Liver (tissue), 9 donors: ENCODE results near the gene CNTN5. TPM values are rescaled to one million over a fixed set of nuclear protein-coding genes. Genes with fewer than 3 reads are reported as not detected.

Experiments used
- DNase-seq: peaks from one replicate; pipeline ENCODE4 v3.0.0-alpha.2; 2017; ENCODE audit warnings: low spot score
- H3K27ac ChIP-seq, 2 donors: one replicate each; pipeline ENCODE4 v1.7.0; 2013; ENCODE audit warnings: inconsistent platforms in 2 of 2, low read length in 2 of 2, control low read depth in 1 of 2, low read depth in 1 of 2, mild to moderate bottlenecking in 1 of 2
- H3K27me3 ChIP-seq, 4 donors: one replicate each; pipeline versions ENCODE4 v1.6.1 to v1.7.0; 2013; ENCODE audit warnings: low read length in 3 of 4, inconsistent platforms in 1 of 4, mild to moderate bottlenecking in 1 of 4, moderate library complexity in 1 of 4; ENCODE audit not compliant: control insufficient read depth in 4 of 4, insufficient read depth in 4 of 4
- H3K36me3 ChIP-seq, 4 donors: one replicate each; pipeline versions ENCODE4 v1.6.1 to v1.7.0; 2013; ENCODE audit warnings: low read length in 3 of 4, mild to moderate bottlenecking in 3 of 4, low read depth in 1 of 4, moderate library complexity in 1 of 4; ENCODE audit not compliant: control insufficient read depth in 4 of 4, insufficient read depth in 3 of 4
- H3K4me1 ChIP-seq, 4 donors: one replicate each; pipeline versions ENCODE4 v1.6.1 to v1.7.0; 2013; ENCODE audit warnings: low read length in 3 of 4, mild to moderate bottlenecking in 3 of 4, moderate library complexity in 1 of 4; ENCODE audit not compliant: control insufficient read depth in 4 of 4, insufficient read depth in 4 of 4
- H3K4me3 ChIP-seq, 3 donors: one replicate each; pipeline versions ENCODE4 v1.6.1 to v1.7.0; 2013; ENCODE audit warnings: low read length in 3 of 3, control low read depth in 1 of 3, low read depth in 1 of 3, mild to moderate bottlenecking in 1 of 3
- H3K9ac ChIP-seq, 2 donors: one replicate each; pipeline ENCODE4 v1.7.0; 2013; ENCODE audit warnings: low read length in 2 of 2, mild to moderate bottlenecking in 2 of 2, moderate library complexity in 2 of 2, control low read depth in 1 of 2, low read depth in 1 of 2
- H3K9me3 ChIP-seq, 4 donors: one replicate each; pipeline versions ENCODE4 v1.6.1 to v1.7.0; 2013; ENCODE audit warnings: low read length in 3 of 4; ENCODE audit not compliant: control insufficient read depth in 4 of 4
- EGR1 ChIP-seq, 2 donors: IDR thresholded peaks; 2 replicates each; pipeline ENCODE4 v1.6.1; 2016 to 2018; ENCODE audit warnings: antibody characterized with exemption in 2 of 2, low read depth in 2 of 2
- FOXA1 ChIP-seq: IDR thresholded peaks from 2 replicates; pipeline ENCODE4 v1.6.1; 2016; ENCODE audit warnings: antibody characterized with exemption
- FOXA2 ChIP-seq: IDR thresholded peaks from 2 replicates; pipeline ENCODE4 v1.6.1; 2016; ENCODE audit warnings: antibody characterized with exemption
- GABPA ChIP-seq, 2 donors: IDR thresholded peaks in 1 of 2; conservative IDR thresholded peaks in 1 of 2; 2 replicates each; pipeline ENCODE4 v1.6.1; 2016; ENCODE audit warnings: antibody characterized with exemption in 2 of 2, mild to moderate bottlenecking in 1 of 2, moderate library complexity in 1 of 2
- HNF4A ChIP-seq, 2 donors: conservative IDR thresholded peaks; 2 replicates each; pipeline ENCODE4 v1.6.1; 2016; ENCODE audit warnings: antibody characterized with exemption in 2 of 2, mild to moderate bottlenecking in 2 of 2
- HNF4G ChIP-seq: IDR thresholded peaks from 2 replicates; pipeline ENCODE4 v1.6.1; 2016; ENCODE audit warnings: antibody characterized with exemption
- JUND ChIP-seq, 2 donors: IDR thresholded peaks; 2 replicates each; pipeline ENCODE4 v1.6.1; 2016; ENCODE audit warnings: antibody characterized with exemption in 2 of 2
- NR2F2 ChIP-seq: IDR thresholded peaks from 2 replicates; pipeline ENCODE4 v1.6.1; 2016; ENCODE audit warnings: antibody characterized with exemption
- RAD21 ChIP-seq, 2 donors: IDR thresholded peaks; 2 replicates each; pipeline ENCODE4 v1.6.1; 2016; ENCODE audit warnings: antibody characterized with exemption in 2 of 2, mild to moderate bottlenecking in 2 of 2
- RXRA ChIP-seq, 2 donors: IDR thresholded peaks; 2 replicates each; pipeline ENCODE4 v1.6.1; 2017 to 2018; ENCODE audit warnings: antibody characterized with exemption in 2 of 2, mild to moderate bottlenecking in 1 of 2
- SP1 ChIP-seq: IDR thresholded peaks from 2 replicates; pipeline ENCODE4 v1.6.1; 2018; ENCODE audit warnings: antibody characterized with exemption, mild to moderate bottlenecking
- TAF1 ChIP-seq: conservative IDR thresholded peaks from 2 replicates; pipeline ENCODE4 v1.6.1; 2016; ENCODE audit warnings: antibody characterized with exemption, mild to moderate bottlenecking
- YY1 ChIP-seq: IDR thresholded peaks from 2 replicates; pipeline ENCODE4 v1.6.1; 2016; ENCODE audit warnings: antibody characterized with exemption, mild to moderate bottlenecking
- WGBS: extraction: QIAGEN DNeasy Blood & Tissue Kit; methylation state at CpG from one replicate; pipeline ENCODE4 v1.1.7; 2013; 5-methylcytosine and 5-hydroxymethylcytosine counted together
- polyA plus RNA-seq, 2 donors: library from polyadenylated mRNA; stranded (reverse) in 1 of 2; unstranded in 1 of 2; fragments of 200-250 nt in 1 of 2; fragments of >200 nt in 1 of 2; fragmentation: Nextera tagmentation in 1 of 2; extraction: Ambion mirVana in 1 of 2; gene quantifications; one replicate each; pipeline versions ENCODE4 v1.2.1 to v1.2.3, GENCODE V29; 2013 to 2015
- total RNA-seq, 2 donors: library from RNA; depleted of rRNA; stranded (reverse); fragments of >200 nt; gene quantifications; one replicate each; pipeline ENCODE4 v1.2.3, GENCODE V29; 2014
- TF ChIP-seq, protein P1 (sequence below): IDR thresholded peaks from 2 replicates; pipeline ENCODE4 v1.6.1; 2016; ENCODE audit warnings: antibody characterized with exemption
- TF ChIP-seq, protein P2 (sequence below): IDR thresholded peaks from 2 replicates; pipeline ENCODE4 v1.6.1; 2016; ENCODE audit warnings: antibody characterized with exemption, mild to moderate bottlenecking
- TF ChIP-seq, protein P3 (sequence below): IDR thresholded peaks from 2 replicates; pipeline ENCODE4 v1.6.1; 2016; ENCODE audit warnings: antibody characterized with exemption
- TF ChIP-seq, protein P4 (sequence below): IDR thresholded peaks from 2 replicates; pipeline ENCODE4 v1.6.1; 2016; ENCODE audit warnings: antibody characterized with exemption
- TF ChIP-seq, protein P5 (sequence below): fragments of 150-350 bp; IDR thresholded peaks from 2 replicates; pipeline ENCODE4 v1.5.1; 2017; ENCODE audit warnings: improper control_type of control experiment, low read depth, low read length; ENCODE audit not compliant: missing input control
- donor health status: healthy.
- donor health status: healthy.
- donor health status: healthy.
- donor health status: healthy.
- donor health status: healthy.

Gene CNTN5
- total and polyA plus RNA-seq, 4 donors, result 0.01 to 0.08 (median 0.04) TPM

DNA sequence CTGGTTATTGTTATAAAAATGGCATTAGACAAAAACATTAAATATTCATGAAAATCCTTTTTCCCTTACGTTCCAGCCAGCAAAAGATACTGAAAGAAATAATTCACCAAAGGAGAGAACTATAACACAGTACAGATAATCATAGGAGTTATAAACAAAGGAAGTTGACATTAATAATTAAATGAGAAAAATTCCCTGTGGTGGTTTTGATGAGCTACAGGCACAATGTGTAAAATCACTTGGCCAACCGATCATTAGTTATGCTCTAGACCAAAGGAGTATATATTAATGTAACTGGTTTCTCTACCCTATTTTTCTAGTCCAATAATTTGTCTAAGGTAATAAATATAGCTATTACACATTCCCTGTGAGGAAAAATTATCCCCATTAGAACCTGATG lies 534.7 kb downstream of the CNTN5 start:
- DNase-seq, result no peak
- Histone ChIP-seq H3K9me3 (no peaks in the 10 kb centered on the region), H3K36me3 (no peaks in the 10 kb centered on the region), H3K4me1 (no peaks in the 10 kb centered on the region), H3K4me3 (no peak overlapping the region), H3K9ac (no peak overlapping the region), H3K27ac (no peak overlapping the region), H3K27me3 (no peaks in the 10 kb centered on the region)
- TF ChIP-seq HNF4A (conservative IDR thresholded peaks at IDR 0.05) (no peak), FOXA2 (no peak), JUND (IDR thresholded peaks at IDR 0.05) (no peak), FOXA1 (no peak), EGR1 (IDR thresholded peaks at IDR 0.05; ENCODE audit: low read depth in 2 of 2) (no peak), GABPA (IDR thresholded peaks at IDR 0.05 in 1 of 2, conservative IDR thresholded peaks at IDR 0.05 in 1 of 2) (no peak), HNF4G (no peak), SP1 (no peak), RXRA (IDR thresholded peaks at IDR 0.05) (no peak), YY1 (no peak), RAD21 (IDR thresholded peaks at IDR 0.05) (no peak), NR2F2 (no peak), TAF1 (no peak)
- TF ChIP-seq, protein P1, sequence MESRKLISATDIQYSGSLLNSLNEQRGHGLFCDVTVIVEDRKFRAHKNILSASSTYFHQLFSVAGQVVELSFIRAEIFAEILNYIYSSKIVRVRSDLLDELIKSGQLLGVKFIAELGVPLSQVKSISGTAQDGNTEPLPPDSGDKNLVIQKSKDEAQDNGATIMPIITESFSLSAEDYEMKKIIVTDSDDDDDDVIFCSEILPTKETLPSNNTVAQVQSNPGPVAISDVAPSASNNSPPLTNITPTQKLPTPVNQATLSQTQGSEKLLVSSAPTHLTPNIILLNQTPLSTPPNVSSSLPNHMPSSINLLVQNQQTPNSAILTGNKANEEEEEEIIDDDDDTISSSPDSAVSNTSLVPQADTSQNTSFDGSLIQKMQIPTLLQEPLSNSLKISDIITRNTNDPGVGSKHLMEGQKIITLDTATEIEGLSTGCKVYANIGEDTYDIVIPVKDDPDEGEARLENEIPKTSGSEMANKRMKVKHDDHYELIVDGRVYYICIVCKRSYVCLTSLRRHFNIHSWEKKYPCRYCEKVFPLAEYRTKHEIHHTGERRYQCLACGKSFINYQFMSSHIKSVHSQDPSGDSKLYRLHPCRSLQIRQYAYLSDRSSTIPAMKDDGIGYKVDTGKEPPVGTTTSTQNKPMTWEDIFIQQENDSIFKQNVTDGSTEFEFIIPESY, result no peak
- TF ChIP-seq, protein P2, sequence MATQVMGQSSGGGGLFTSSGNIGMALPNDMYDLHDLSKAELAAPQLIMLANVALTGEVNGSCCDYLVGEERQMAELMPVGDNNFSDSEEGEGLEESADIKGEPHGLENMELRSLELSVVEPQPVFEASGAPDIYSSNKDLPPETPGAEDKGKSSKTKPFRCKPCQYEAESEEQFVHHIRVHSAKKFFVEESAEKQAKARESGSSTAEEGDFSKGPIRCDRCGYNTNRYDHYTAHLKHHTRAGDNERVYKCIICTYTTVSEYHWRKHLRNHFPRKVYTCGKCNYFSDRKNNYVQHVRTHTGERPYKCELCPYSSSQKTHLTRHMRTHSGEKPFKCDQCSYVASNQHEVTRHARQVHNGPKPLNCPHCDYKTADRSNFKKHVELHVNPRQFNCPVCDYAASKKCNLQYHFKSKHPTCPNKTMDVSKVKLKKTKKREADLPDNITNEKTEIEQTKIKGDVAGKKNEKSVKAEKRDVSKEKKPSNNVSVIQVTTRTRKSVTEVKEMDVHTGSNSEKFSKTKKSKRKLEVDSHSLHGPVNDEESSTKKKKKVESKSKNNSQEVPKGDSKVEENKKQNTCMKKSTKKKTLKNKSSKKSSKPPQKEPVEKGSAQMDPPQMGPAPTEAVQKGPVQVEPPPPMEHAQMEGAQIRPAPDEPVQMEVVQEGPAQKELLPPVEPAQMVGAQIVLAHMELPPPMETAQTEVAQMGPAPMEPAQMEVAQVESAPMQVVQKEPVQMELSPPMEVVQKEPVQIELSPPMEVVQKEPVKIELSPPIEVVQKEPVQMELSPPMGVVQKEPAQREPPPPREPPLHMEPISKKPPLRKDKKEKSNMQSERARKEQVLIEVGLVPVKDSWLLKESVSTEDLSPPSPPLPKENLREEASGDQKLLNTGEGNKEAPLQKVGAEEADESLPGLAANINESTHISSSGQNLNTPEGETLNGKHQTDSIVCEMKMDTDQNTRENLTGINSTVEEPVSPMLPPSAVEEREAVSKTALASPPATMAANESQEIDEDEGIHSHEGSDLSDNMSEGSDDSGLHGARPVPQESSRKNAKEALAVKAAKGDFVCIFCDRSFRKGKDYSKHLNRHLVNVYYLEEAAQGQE, result no peak
- TF ChIP-seq, protein P3, sequence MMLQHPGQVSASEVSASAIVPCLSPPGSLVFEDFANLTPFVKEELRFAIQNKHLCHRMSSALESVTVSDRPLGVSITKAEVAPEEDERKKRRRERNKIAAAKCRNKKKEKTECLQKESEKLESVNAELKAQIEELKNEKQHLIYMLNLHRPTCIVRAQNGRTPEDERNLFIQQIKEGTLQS, result no peak
- TF ChIP-seq, protein P4, sequence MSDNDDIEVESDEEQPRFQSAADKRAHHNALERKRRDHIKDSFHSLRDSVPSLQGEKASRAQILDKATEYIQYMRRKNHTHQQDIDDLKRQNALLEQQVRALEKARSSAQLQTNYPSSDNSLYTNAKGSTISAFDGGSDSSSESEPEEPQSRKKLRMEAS, result no peak
- TF ChIP-seq, protein P5, sequence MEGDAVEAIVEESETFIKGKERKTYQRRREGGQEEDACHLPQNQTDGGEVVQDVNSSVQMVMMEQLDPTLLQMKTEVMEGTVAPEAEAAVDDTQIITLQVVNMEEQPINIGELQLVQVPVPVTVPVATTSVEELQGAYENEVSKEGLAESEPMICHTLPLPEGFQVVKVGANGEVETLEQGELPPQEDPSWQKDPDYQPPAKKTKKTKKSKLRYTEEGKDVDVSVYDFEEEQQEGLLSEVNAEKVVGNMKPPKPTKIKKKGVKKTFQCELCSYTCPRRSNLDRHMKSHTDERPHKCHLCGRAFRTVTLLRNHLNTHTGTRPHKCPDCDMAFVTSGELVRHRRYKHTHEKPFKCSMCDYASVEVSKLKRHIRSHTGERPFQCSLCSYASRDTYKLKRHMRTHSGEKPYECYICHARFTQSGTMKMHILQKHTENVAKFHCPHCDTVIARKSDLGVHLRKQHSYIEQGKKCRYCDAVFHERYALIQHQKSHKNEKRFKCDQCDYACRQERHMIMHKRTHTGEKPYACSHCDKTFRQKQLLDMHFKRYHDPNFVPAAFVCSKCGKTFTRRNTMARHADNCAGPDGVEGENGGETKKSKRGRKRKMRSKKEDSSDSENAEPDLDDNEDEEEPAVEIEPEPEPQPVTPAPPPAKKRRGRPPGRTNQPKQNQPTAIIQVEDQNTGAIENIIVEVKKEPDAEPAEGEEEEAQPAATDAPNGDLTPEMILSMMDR, result no peak
- 74% methylated on average over 2 of the region's 2 CpGs for WGBS
